Esophagus squamous epithelium (tissue), 5 donors: ENCODE data around the gene MB. TPM values are rescaled to one million over a fixed set of nuclear protein-coding genes. Genes with fewer than 3 reads are reported as not detected.

Experiments
- DNase-seq: peaks from one replicate; lab custom pipeline; 2025; lab: John Stamatoyannopoulos, UW
- H3K27ac ChIP-seq, 4 donors: fragments of 200-600 bp; sonication (generic); one replicate each; pipeline ENCODE4 v1.5.1; 2016 to 2019; ENCODE audit warnings: mild to moderate bottlenecking in 1 of 4
- H3K27me3 ChIP-seq, 4 donors: fragments of 200-600 bp; sonication (generic); 1 replicate in 3 of 4; 2 replicates in 1 of 4; pipeline versions ENCODE4 v1.5.1 to v1.6.0; 2017 to 2021; ENCODE audit warnings: antibody characterized with exemption in 1 of 4
- H3K36me3 ChIP-seq, 3 donors: fragments of 200-600 bp; sonication (generic); one replicate each; pipeline ENCODE4 v1.5.1; 2016 to 2019
- H3K4me1 ChIP-seq, 3 donors: fragments of 200-600 bp; sonication (generic); one replicate each; pipeline ENCODE4 v1.5.1; 2017 to 2019
- H3K4me3 ChIP-seq, 4 donors: fragments of 200-600 bp; sonication (generic); 1 replicate in 3 of 4; 2 replicates in 1 of 4; pipeline ENCODE4 v1.5.1; 2016 to 2019; ENCODE audit warnings: mild to moderate bottlenecking in 2 of 4, moderate library complexity in 1 of 4
- H3K9me3 ChIP-seq, 3 donors: fragments of 200-600 bp; sonication (generic); one replicate each; pipeline ENCODE4 v1.5.1; 2016 to 2019
- CTCF ChIP-seq, 6 experiments: fragments of 450-650 bp in 4 of 6; fragments of 200-600 bp in 2 of 6; sonication (generic) in 2 of 6; IDR thresholded peaks; one replicate each; pipeline ENCODE4 v1.5.1; 2016 to 2019; ENCODE audit warnings: antibody characterized with exemption in 6 of 6, mild to moderate bottlenecking in 4 of 6, moderate library complexity in 4 of 6
- POLR2A ChIP-seq, 4 donors: fragments of 450-650 bp; IDR thresholded peaks; one replicate each; pipeline ENCODE4 v1.6.1; 2017; ENCODE audit warnings: antibody characterized with exemption in 4 of 4, mild to moderate bottlenecking in 4 of 4, moderate library complexity in 3 of 4
- WGBS, 2 donors: methylation state at CpG; one replicate each; pipeline ENCODE4 v1.1.5; 2018; 5-methylcytosine and 5-hydroxymethylcytosine counted together
- intact Hi-C: fragments of 100-400 bp; cut with DNase I; formaldehyde crosslinking; loops from one replicate; pipeline ENCODE4 v1.15.0; 2022
- total RNA-seq, 4 donors: library from RNA; depleted of rRNA; stranded (reverse); fragments of >200 nt; gene quantifications; one replicate each; pipeline ENCODE4 v1.1.0, GENCODE V29; 2016
- donor health status: DM: yes; HTN: yes; CAD: no.

The MB gene
- total RNA-seq, 4 donors from 2014 or later: 0.44 to 11.8 (median 5.4) TPM; not detected in 1

DNA sequence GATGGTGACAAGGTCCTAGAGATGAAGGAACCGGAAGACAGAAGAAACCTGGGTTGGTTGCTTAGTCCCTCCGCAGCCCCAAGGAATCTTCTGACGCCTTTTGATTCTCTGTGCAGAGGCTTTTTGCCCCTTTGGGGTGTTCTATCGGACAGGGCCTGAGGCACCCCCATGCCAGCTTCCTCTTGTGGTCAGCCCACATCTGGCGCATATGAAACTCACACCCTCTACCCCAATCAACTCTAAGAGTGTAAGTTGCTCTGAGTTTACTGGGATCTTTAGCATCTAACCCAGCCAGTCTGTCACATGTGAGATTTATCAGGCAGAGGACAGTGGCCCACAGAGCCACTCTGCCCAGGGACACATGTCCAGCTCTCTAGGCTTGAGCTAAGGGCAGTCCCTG is 59.1 kb downstream of the MB start:
- peaks cover 0 to 48% (median 0%) of the 10 kb centered on the region in 4 donors for H3K27me3 ChIP-seq
- no peak overlapping the region for H3K4me3 ChIP-seq
- DNase-seq: no peak
- no peak overlapping the region for H3K27ac ChIP-seq
- H3K9me3 ChIP-seq: no peaks in the 10 kb centered on the region
- intact Hi-C loops: no loop called here
- 72 to 82% methylated on average over 4 to 5 of the region's 5 CpGs for WGBS, 2 donors
- TF ChIP-seq POLR2A (IDR thresholded peaks at IDR 0.05) (no peak), CTCF (IDR thresholded peaks at IDR 0.05) (no peak)
- peaks cover 0 to 11% (median 0%) of the 10 kb centered on the region in 3 donors for H3K4me1 ChIP-seq
- no peaks in the 10 kb centered on the region for H3K36me3 ChIP-seq

Other genes with a start within 250 kb of the MB start
- gene HMOX1, start 236.2 kb downstream of the MB start, total RNA-seq: 10 to 100 TPM; 13.0 to 39.0 (median 18.3) TPM
- gene MCM5, start 217.2 kb downstream of the MB start, total RNA-seq: 10 to 100 TPM; 23.1 to 48.1 (median 34.6) TPM
- gene RASD2, start 76.5 kb downstream of the MB start, total RNA-seq: under 1 TPM in 3 of 4 donors, not detected in 1; 0.06 to 0.26 (median 0.19) TPM
- gene APOL6, start 31.1 kb upstream of the MB start, total RNA-seq: 10 to 100 TPM in 2 of 4 donors, 1 to 10 TPM in 2; 7.8 to 22.3 (median 9.5) TPM
- gene APOL5, start 100.5 kb upstream of the MB start, total RNA-seq: not detected